Prostate gland (tissue), 2 donors: ENCODE measurements around the gene EXTL2. TPM values are rescaled to one million over a fixed set of nuclear protein-coding genes. Genes with fewer than 3 reads are reported as not detected.
"Not testable (repeated sequence)": the region's sequence is repeated elsewhere in the genome, so short reads cannot be mapped to it uniquely, and the experiment has no call there.

Source experiments
- DNase-seq: peaks from one replicate; pipeline ENCODE4 v3.0.0-alpha.2; 2019; ENCODE audit warnings: low spot score
- H3K27ac ChIP-seq, 2 donors: fragments of 200-600 bp; sonication (generic); 2 replicates each; pipeline ENCODE4 v1.5.1; 2017 to 2019
- H3K27me3 ChIP-seq: fragments of 200-600 bp; sonication (generic); replicated peaks from 2 replicates; pipeline ENCODE4 v1.5.1; 2019; ENCODE audit not compliant: insufficient read depth
- H3K36me3 ChIP-seq, 2 donors: fragments of 200-600 bp; sonication (generic); 1 replicate in 1 of 2; 2 replicates in 1 of 2; pipeline versions ENCODE4 v1.5.1 to v1.8.1; 2017 to 2019
- H3K4me1 ChIP-seq: fragments of 200-600 bp; sonication (generic); replicated peaks from 2 replicates; pipeline ENCODE4 v1.5.1; 2019
- H3K4me3 ChIP-seq, 2 donors: fragments of 200-600 bp; sonication (generic); 2 replicates each; pipeline ENCODE4 v1.5.1; 2017 to 2019
- H3K9me3 ChIP-seq: fragments of 200-600 bp; sonication (generic); 2 replicates; pipeline ENCODE4 v1.5.1; 2017
- CTCF ChIP-seq, 4 experiments: fragments of 200-600 bp in 2 of 4; fragments of 450-650 bp in 2 of 4; sonication (generic) in 2 of 4; IDR thresholded peaks; 1 replicate in 3 of 4; 2 replicates in 1 of 4; pipeline ENCODE4 v1.5.1; 2016 to 2019; ENCODE audit warnings: antibody characterized with exemption in 4 of 4, mild to moderate bottlenecking in 2 of 4, moderate library complexity in 2 of 4
- POLR2A ChIP-seq: fragments of 450-650 bp; IDR thresholded peaks from one replicate; pipeline ENCODE4 v1.6.1; 2016; ENCODE audit warnings: antibody characterized with exemption, mild to moderate bottlenecking
- POLR2AphosphoS5 ChIP-seq: sonication (generic); formaldehyde crosslinking; IDR thresholded peaks from one replicate; pipeline ENCODE4 v1.6.1; 2017; ENCODE audit warnings: antibody characterized with exemption
- WGBS: methylation state at CpG from one replicate; pipeline ENCODE4 v1.1.5; 2018; 5-methylcytosine and 5-hydroxymethylcytosine counted together
- intact Hi-C: fragments of 100-400 bp; cut with DNase I; formaldehyde crosslinking; loops from one replicate; pipeline ENCODE4 v1.14.2; 2022
- total RNA-seq, 2 donors: library from RNA; depleted of rRNA; stranded (reverse); fragments of >200 nt; gene quantifications; one replicate each; pipeline ENCODE4 v1.1.0, GENCODE V29; 2016

The EXTL2 gene
- total RNA-seq, 2 donors from 2014 or later: 11.8 to 17.5 TPM

GRCh38 chr1:100893718-100894117 lies 924 bp downstream of the EXTL2 start:
- no peaks in the 10 kb centered on the region for H3K36me3 ChIP-seq
- no peak overlapping the region for H3K27ac ChIP-seq
- H3K27me3 ChIP-seq: no peaks in the 10 kb centered on the region
- WGBS: 47% methylated on average over 2 of the region's 2 CpGs
- intact Hi-C loops: loop anchor here (10.0 kb wide), 1 partner anchor 759 kb away; the partner anchor contains the start of genes SASS6 and TRMT13
- peaks cover 2% of the 10 kb centered on the region for H3K4me1 ChIP-seq
- DNase-seq: no peak
- peak overlapping the region in 1 of 2 donors; percentile 55 for H3K4me3 ChIP-seq
- no peaks in the 10 kb centered on the region for H3K9me3 ChIP-seq
- TF ChIP-seq CTCF (IDR thresholded peaks at IDR 0.05): no peak
- no peak for TF ChIP-seq POLR2A
- no peak for TF ChIP-seq POLR2AphosphoS5

GRCh38 chr1:100892554-100892953 lies 2.1 kb downstream of the EXTL2 start:
- H3K9me3 ChIP-seq: no peaks in the 10 kb centered on the region
- H3K36me3 ChIP-seq: no peaks in the 10 kb centered on the region
- no peak for DNase-seq
- H3K4me3 ChIP-seq: no peak overlapping the region
- intact Hi-C loops: loop anchor here (10.0 kb wide), 1 partner anchor 758 kb away; the partner anchor contains the start of genes SASS6 and TRMT13
- TF ChIP-seq POLR2AphosphoS5 (no peak), POLR2A (no peak), CTCF (IDR thresholded peaks at IDR 0.05) (no peak)
- 98% methylated on average over 3 of the region's 3 CpGs for WGBS
- no peak overlapping the region for H3K27ac ChIP-seq
- peaks cover 2% of the 10 kb centered on the region for H3K4me1 ChIP-seq
- H3K27me3 ChIP-seq: no peaks in the 10 kb centered on the region

GRCh38 chr1:100891380-100891779 lies 3.3 kb downstream of the EXTL2 start:
- Histone ChIP-seq H3K36me3 (no peaks in the 10 kb centered on the region), H3K27me3 (no peaks in the 10 kb centered on the region), H3K9me3 (no peaks in the 10 kb centered on the region), H3K4me1 (peaks cover 2% of the 10 kb centered on the region), H3K27ac (no peak overlapping the region), H3K4me3 (no peak overlapping the region)
- TF ChIP-seq POLR2AphosphoS5: no peak
- DNase-seq: no peak
- intact Hi-C loops: loop anchor here (10.0 kb wide), 1 partner anchor 757 kb away; the partner anchor contains the start of genes SASS6 and TRMT13
- WGBS: 93% methylated on average over 1 of the region's 1 CpG

- H3K4me3 ChIP-seq, DNase-seq, H3K4me1 ChIP-seq, H3K27me3 ChIP-seq, H3K27ac ChIP-seq, H3K36me3 ChIP-seq, H3K9me3 ChIP-seq: not testable (repeated sequence)
- intact Hi-C loops: loop anchor here (10.0 kb wide), 1 partner anchor 755 kb away; the partner anchor contains the start of genes SASS6 and TRMT13
- 100% methylated on average over 2 of the region's 2 CpGs for WGBS
Observed at GRCh38 chr1:100889869-100890482, 4.7 kb downstream of the EXTL2 start.

GRCh38 chr1:100889007-100889406 lies 5.6 kb downstream of the EXTL2 start:
- intact Hi-C loops, H3K4me1 ChIP-seq, H3K36me3 ChIP-seq, H3K9me3 ChIP-seq, DNase-seq, H3K27ac ChIP-seq, H3K27me3 ChIP-seq, H3K4me3 ChIP-seq: not testable (repeated sequence)
- WGBS: 95% methylated on average over 1 of the region's 1 CpG

GRCh38 chr1:100883963-100884362 lies 10.7 kb downstream of the EXTL2 start:
- DNase-seq: no peak
- Histone ChIP-seq H3K27me3 (no peaks in the 10 kb centered on the region), H3K4me1 (no peaks in the 10 kb centered on the region), H3K36me3 (no peaks in the 10 kb centered on the region), H3K9me3 (no peaks in the 10 kb centered on the region), H3K4me3 (no peak overlapping the region), H3K27ac (no peak overlapping the region)
- TF ChIP-seq CTCF (IDR thresholded peaks at IDR 0.05) (no peak), POLR2A (no peak)
- intact Hi-C loops: no loop called here
- WGBS: 35% methylated on average over 4 of the region's 4 CpGs
